Astrocyte (in vitro differentiated cells and primary cell): Measurements from ENCODE around the gene CDC37L1. TPM values are rescaled to one million over a fixed set of nuclear protein-coding genes. Genes with fewer than 3 reads are reported as not detected.

Experiments used
- DNase-seq: peaks from one replicate; pipeline ENCODE4 v3.0.0-alpha.2; 2010; ENCODE audit warnings: low read depth
- FAIRE-seq: peaks from 2 replicates; lab custom pipeline; 2011; peaks lifted over from hg19 to GRCh38; lab: Jason Lieb, UNC
- H2AFZ ChIP-seq: 2 replicates; pipeline ENCODE4 v1.6.0; 2012; ENCODE audit warnings: low read depth, low read length, inconsistent platforms
- H3K27ac ChIP-seq: 2 replicates; pipeline ENCODE4 v1.5.1; 2011; ENCODE audit warnings: low read depth, low read length, inconsistent platforms
- H3K27me3 ChIP-seq: 2 replicates; pipeline ENCODE4 v1.6.0; 2011; ENCODE audit warnings: low read length, inconsistent platforms; ENCODE audit not compliant: insufficient read depth
- H3K36me3 ChIP-seq: 2 replicates; pipeline ENCODE4 v1.5.1; 2011; ENCODE audit warnings: low read length, inconsistent platforms; ENCODE audit not compliant: insufficient read depth
- H3K4me1 ChIP-seq: 2 replicates; pipeline ENCODE4 v1.5.1; 2011; ENCODE audit warnings: low read length, inconsistent platforms; ENCODE audit not compliant: insufficient read depth
- H3K4me2 ChIP-seq: 2 replicates; pipeline ENCODE4 v1.6.0; 2012; ENCODE audit warnings: low read length, inconsistent platforms
- H3K4me3 ChIP-seq: 2 replicates; pipeline ENCODE4 v1.5.1; 2011; ENCODE audit warnings: low read depth, mild to moderate bottlenecking, low read length, inconsistent platforms; ENCODE audit not compliant: insufficient read depth
- H3K79me2 ChIP-seq: 2 replicates; pipeline ENCODE4 v1.6.0; 2012; ENCODE audit warnings: mild to moderate bottlenecking, low read length, inconsistent platforms; ENCODE audit not compliant: insufficient read depth
- H3K9ac ChIP-seq: 2 replicates; pipeline ENCODE4 v1.6.0; 2012; ENCODE audit warnings: mild to moderate bottlenecking, low read length, inconsistent platforms
- H3K9me3 ChIP-seq: 2 replicates; pipeline ENCODE4 v1.5.1; 2012; ENCODE audit warnings: low read depth, mild to moderate bottlenecking, low read length, inconsistent platforms; ENCODE audit not compliant: insufficient read depth
- H4K20me1 ChIP-seq: 2 replicates; pipeline ENCODE4 v1.6.0; 2012; ENCODE audit warnings: low read length, inconsistent platforms; ENCODE audit not compliant: insufficient read depth
- H3K27ac Mint-ChIP-seq: one replicate; pipeline ENCODE4 v1.8.0; 2021; ENCODE audit warnings: mild to moderate bottlenecking, mixed read lengths; ENCODE audit not compliant: unreplicated experiment
- H3K27me3 Mint-ChIP-seq: one replicate; pipeline ENCODE4 v1.8.0; 2021; ENCODE audit warnings: low read depth, mixed read lengths; ENCODE audit not compliant: unreplicated experiment
- H3K36me3 Mint-ChIP-seq: one replicate; pipeline ENCODE4 v1.8.0; 2021; ENCODE audit warnings: low read depth, mixed read lengths; ENCODE audit not compliant: unreplicated experiment
- H3K4me1 Mint-ChIP-seq: one replicate; pipeline ENCODE4 v1.8.0; 2021; ENCODE audit warnings: low read depth, mixed read lengths; ENCODE audit not compliant: unreplicated experiment
- H3K4me3 Mint-ChIP-seq: one replicate; pipeline ENCODE4 v1.8.0; 2021; ENCODE audit warnings: mild to moderate bottlenecking, moderate library complexity, mixed read lengths; ENCODE audit not compliant: unreplicated experiment
- H3K9me3 Mint-ChIP-seq: one replicate; pipeline ENCODE4 v1.8.0; 2021; ENCODE audit warnings: mild to moderate bottlenecking, mixed read lengths; ENCODE audit not compliant: unreplicated experiment
- CTCF ChIP-seq: IDR thresholded peaks from 2 replicates; pipeline ENCODE4 v1.5.1; 2011; ENCODE audit warnings: low read depth, mild to moderate bottlenecking, inconsistent platforms, low read length, moderate library complexity; ENCODE audit not compliant: insufficient read depth
- EZH2 ChIP-seq: IDR thresholded peaks from 2 replicates; pipeline ENCODE4 v1.6.1; 2012; ENCODE audit warnings: mild to moderate bottlenecking, low read length, inconsistent platforms; ENCODE audit not compliant: insufficient read depth
- total RNA-seq: library from RNA; stranded (reverse); gene quantifications from 2 replicates; pipeline ENCODE4 v1.2.1, GENCODE V29; 2021

CDC37L1 gene
- total RNA-seq, 1 donor from 2014 or later, result 16.1 TPM

- peak overlapping the region; percentile 94 for H3K4me2 ChIP-seq
- no peak for DNase-seq
- TF ChIP-seq EZH2, result no peak
- TF ChIP-seq CTCF, result no peak
- H3K4me1 ChIP-seq, result no peaks in the 10 kb centered on the region
- peaks cover 33% of the 10 kb centered on the region for H3K79me2 ChIP-seq
- no peak overlapping the region for H3K4me3 ChIP-seq
- no peak overlapping the region for H3K27ac ChIP-seq
- Mint-ChIP-seq H3K36me3 (peaks cover 3% of the 10 kb centered on the region), H3K27me3 (no peaks in the 10 kb centered on the region), H3K9me3 (peaks cover 2% of the 10 kb centered on the region), H3K4me1 (peaks cover 18% of the 10 kb centered on the region), H3K4me3 (peak overlapping the region; percentile 84), H3K27ac (no peak overlapping the region)
- no peaks in the 10 kb centered on the region for H3K27me3 ChIP-seq
- no peaks in the 10 kb centered on the region for H3K36me3 ChIP-seq
- no peak for FAIRE-seq
- no peaks in the 10 kb centered on the region for H3K9me3 ChIP-seq
- H4K20me1 ChIP-seq, result peaks cover 3% of the 10 kb centered on the region
- H3K9ac ChIP-seq, result no peak overlapping the region
- peak overlapping the region; percentile 72 for H2AFZ ChIP-seq
Observed at GRCh38 chr9:4742246-4742645, 62.9 kb downstream of the CDC37L1 start.

GRCh38 chr9:4743131-4743875, 63.9 kb downstream of the CDC37L1 start:
- Histone ChIP-seq H3K36me3 (no peaks in the 10 kb centered on the region), H3K27me3 (no peaks in the 10 kb centered on the region), H3K4me2 (no peak overlapping the region), H2AFZ (no peak overlapping the region), H3K79me2 (peaks cover 22% of the 10 kb centered on the region), H3K9ac (no peak overlapping the region), H3K9me3 (no peaks in the 10 kb centered on the region), H3K27ac (no peak overlapping the region), H3K4me1 (no peaks in the 10 kb centered on the region), H4K20me1 (no peaks in the 10 kb centered on the region), H3K4me3 (no peak overlapping the region)
- Mint-ChIP-seq H3K9me3 (peaks cover 2% of the 10 kb centered on the region), H3K4me3 (no peak overlapping the region), H3K4me1 (peaks cover 18% of the 10 kb centered on the region), H3K27ac (peak overlapping the region; percentile 35), H3K36me3 (peaks cover 2% of the 10 kb centered on the region), H3K27me3 (no peaks in the 10 kb centered on the region)
- no peak for DNase-seq
- no peak for FAIRE-seq
- TF ChIP-seq EZH2, result no peak
- no peak for TF ChIP-seq CTCF
